HL-60/S4 treated with retinoic acid at 250 ng/mL for 4 days and 3 days (cell line): ENCODE data around the gene CPSF3.

Source experiments
- in situ Hi-C: fragments of 300-500 bp; cut with MboI; formaldehyde crosslinking; loops from 2 replicates; pipeline ENCODE4 v1.7.0; 2022; ENCODE audit warnings: low sequenced_read_pairs

The CPSF3 gene

DNA sequence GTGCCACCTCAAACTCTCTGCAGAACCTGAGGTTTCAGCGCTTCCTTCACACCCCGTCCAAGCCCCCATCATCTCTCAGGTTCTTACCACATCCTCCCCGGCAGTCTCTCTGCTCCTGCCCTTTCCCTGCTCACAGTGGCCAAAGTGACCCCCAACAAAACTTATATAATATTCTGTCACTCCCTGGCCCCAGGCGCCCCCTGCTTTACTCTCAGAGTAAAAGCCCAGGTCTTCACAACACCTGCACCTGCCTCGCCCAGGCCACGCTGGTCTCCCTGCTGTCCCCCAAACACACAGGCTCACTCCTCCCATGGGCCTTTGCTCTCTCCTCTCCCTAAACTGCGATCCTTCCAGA lies 6.5 kb upstream of the CPSF3 start:
- in situ Hi-C loops, result no loop called here

- in situ Hi-C loops, result no loop called here
Observed at GRCh38 chr2:9417725-9418124, 5.7 kb upstream of the CPSF3 start.

DNA sequence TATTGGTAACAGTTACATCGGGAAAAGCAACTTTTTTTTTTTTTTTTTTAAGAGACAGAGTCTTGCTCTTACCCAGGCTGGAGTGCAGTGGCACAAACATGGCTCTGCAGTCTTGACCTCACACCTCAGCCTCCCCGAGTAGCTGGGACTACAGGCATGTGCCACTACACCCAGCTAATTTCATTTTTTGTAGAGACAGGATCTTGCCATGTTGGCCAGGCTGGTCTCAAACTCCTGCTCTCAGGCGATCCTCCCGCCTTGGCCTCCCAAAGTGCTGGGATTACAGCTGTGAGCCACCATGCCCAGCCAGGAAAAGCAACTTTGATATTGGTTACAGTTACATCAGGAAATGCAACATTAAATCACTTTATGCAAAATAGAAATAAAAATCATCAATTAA lies 4.7 kb upstream of the CPSF3 start:
- in situ Hi-C loops, result no loop called here

- in situ Hi-C loops, result no loop called here
Observed at GRCh38 chr2:9419541-9419940, 3.9 kb upstream of the CPSF3 start.

DNA sequence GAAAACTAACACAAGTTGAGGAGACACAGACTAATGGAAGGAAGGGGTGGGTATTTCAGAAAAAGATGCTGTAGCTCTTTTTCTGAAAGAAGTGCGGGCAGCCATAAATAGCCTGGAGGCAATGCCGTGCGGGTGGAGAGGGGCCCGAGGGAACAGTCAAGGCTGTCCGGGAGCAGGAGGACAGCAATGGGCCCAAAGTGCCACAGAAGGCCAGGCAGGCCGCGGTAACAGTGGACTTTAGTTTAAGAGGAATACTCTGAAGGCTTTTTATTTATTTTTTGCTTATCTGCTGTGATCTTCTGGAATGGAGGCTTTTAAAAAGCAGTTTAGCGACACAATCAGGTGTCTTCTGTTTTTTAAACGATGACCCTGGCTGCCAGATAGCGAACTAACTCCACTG lies 3.0 kb upstream of the CPSF3 start:
- in situ Hi-C loops, result no loop called here

- in situ Hi-C loops, result no loop called here
Observed at GRCh38 chr2:9422321-9423099, 944 bp upstream of the CPSF3 start.

- in situ Hi-C loops, result no loop called here
Observed at GRCh38 chr2:9423922-9424272, 443 bp downstream of the CPSF3 start.

DNA sequence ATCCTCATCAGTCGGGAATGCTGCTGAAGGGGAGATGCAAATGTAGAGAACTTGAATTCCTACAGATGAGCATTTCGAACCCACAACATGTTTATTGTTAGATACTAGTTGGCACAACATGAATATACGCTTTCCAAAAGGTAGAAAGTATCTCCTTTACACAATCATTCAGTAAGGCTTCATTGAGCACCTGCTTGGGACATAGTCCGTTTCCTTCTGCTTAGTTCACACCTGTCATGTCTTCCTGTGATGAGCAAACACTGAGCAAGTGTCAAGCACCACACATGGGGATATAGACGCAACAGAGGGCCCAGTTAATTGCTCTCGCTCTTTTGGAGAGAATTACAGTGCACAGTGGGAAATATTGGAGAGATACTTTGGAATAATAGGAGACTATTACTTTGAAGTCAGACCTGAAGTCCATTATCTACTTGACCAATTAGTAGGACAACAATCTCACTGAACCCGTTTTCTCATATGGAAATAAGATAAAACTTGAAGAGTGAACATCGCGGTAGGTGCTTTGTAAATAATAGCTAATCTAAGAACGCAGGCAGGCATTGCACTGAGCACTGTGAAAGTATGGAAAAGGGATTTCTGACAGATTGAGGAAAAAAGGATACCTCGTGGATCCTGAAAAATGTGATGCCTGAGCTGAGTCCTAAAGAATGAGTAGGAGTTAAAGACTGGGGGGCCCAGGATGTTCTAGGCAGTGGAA lies 1.2 kb downstream of the CPSF3 start:
- in situ Hi-C loops, result no loop called here

- in situ Hi-C loops, result no loop called here
Observed at GRCh38 chr2:9428965-9429577, 5.6 kb downstream of the CPSF3 start.

DNA sequence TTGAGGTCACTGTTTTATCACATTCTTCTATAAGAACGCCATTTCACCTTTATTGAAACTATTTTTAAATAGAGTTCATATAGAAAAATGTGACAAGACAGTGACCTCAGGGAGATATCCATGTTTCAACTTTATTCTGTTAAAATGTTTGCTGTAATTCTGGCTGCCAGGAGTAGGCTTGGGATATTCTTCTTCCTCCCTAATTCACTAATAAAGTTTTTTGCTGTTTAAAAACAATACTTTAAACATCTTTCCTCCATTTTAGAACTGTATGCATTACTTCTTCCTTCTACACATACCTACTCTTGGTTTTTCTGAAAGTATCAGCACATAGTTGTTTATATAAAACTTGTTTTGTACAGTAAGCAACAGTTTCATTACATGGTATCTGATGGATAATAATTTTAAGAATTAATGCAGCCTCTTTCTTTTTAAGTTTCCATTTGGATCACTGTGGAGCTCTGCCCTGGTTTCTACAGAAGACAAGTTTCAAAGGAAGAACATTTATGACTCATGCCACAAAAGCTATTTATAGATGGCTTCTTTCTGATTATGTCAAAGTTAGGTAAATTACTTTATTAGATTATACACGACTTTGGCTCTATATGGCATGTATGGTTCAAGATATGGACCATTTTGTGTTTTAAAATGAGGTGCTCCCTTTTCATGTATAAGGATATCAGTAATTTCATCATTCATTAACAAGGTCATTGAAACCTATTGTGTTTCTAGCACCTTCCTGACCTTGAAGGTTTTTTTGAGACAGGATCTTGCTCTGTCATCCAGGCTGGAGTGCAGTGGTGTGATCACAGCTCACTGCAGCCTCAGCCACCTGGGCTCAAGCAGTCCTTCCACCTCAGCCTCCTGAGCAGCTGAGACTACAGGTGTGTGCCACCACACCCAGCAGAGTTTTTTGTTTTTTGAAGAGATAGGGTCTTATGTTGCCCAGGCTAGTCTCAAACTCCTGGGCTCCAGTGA lies 7.2 kb downstream of the CPSF3 start:
- in situ Hi-C loops, result no loop called here

DNA sequence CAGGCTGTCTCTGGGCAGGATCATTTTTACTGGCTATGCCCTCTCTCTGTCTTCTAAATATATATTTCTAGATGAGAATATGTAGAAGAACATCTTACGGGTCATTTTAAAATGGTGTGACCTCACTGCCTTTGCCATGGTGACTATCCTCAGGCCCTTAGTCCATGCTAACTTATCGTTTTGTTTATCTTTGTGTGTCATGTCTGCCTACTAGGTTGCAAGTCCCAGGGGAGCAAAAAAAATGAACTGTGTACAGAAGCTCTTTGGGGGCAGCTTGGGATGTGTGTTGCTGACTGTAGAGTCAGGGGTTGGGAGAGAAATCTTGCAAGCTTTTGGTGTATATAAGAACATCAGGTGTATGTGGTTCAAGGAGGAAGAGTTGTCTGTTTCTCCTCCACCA lies 11.0 kb downstream of the CPSF3 start:
- in situ Hi-C loops, result no loop called here

GRCh38 chr2:9439536-9439935 lies 16.1 kb downstream of the CPSF3 start:
- in situ Hi-C loops, result no loop called here

GRCh38 chr2:9440058-9440727 lies 16.7 kb downstream of the CPSF3 start:
- in situ Hi-C loops, result no loop called here

GRCh38 chr2:9441556-9441955 lies 18.1 kb downstream of the CPSF3 start:
- in situ Hi-C loops, result no loop called here

- in situ Hi-C loops, result no loop called here
Observed at GRCh38 chr2:9443526-9443925, 20.1 kb downstream of the CPSF3 start.

- in situ Hi-C loops, result no loop called here
Observed at GRCh38 chr2:9445089-9445488, 21.6 kb downstream of the CPSF3 start.

DNA sequence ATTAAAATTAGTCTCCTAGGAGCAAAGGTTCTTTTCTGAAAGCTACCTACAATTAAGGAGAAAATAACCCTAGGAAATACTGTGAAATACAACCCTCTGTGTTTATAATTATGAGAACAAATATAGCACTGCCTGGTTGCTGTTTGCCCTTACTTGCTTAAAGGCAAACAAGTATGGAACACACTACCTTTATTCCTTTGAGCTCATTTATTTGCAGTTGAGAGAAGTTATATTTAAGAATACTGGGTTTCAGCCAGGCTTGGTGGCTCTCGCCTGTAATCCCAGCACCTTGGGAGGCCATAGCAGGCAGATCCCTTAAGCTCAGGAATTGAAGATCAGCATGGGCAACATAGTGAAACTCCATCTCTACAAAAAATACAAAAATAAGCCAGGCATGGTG lies 27.8 kb downstream of the CPSF3 start:
- in situ Hi-C loops, result no loop called here

- in situ Hi-C loops, result no loop called here
Observed at GRCh38 chr2:9460441-9461017, 37.1 kb downstream of the CPSF3 start.

DNA sequence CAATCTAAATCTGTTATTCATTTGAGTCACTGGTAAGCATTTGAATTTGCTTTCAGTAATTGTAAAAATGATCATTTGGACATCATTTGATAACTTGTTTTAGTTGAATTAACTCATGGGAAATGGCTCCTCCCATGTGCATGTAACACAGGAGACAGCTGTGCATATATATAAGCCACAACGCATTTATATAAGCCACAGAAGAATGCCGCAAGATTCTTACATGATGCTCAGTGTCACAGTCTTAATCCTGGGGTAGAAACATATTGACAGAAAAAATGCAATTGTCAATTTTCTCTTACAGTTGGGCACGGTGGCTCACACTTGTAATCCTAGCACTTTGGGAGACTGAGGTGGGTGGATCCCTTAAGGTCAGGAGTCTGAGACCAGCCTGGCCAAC lies 37.6 kb downstream of the CPSF3 start:
- in situ Hi-C loops, result no loop called here

GRCh38 chr2:9462313-9462712 lies 38.9 kb downstream of the CPSF3 start:
- in situ Hi-C loops, result no loop called here
